HPDE6-E6E7 (cell line): ENCODE results near the gene CNGB1.
A peak's percentile ranks its signal among the peaks of the same experiment; 100 is the strongest.
"Not testable (repeated sequence)": the region's sequence is repeated elsewhere in the genome, so short reads cannot be mapped to it uniquely, and the experiment has no call there.

Experiments
- DNase-seq: peaks from one replicate; pipeline ENCODE4 v3.0.0; 2011; ENCODE audit warnings: missing footprints; ENCODE audit errors: extremely low spot score

Gene CNGB1

DNA sequence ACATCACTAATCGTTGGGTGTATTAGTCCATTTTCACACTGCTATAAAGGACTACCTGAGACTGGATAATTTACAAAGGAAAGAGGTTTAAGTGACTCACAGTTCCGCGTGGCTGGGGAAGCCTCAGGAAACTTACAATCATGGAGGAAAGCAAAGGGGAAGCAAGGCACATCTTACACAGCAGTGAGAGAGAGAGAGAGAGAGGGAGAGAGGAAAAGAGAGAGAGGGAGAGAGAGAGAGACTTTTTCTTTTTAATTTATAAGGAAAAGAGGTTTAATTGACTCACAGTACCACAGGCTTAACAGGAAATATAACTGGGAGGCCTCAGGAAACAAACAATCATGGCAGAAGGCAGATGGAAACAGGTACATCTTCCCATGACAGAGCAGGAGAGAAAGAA lies 41.7 kb downstream of the CNGB1 start:
- DNase-seq = no peak

DNA sequence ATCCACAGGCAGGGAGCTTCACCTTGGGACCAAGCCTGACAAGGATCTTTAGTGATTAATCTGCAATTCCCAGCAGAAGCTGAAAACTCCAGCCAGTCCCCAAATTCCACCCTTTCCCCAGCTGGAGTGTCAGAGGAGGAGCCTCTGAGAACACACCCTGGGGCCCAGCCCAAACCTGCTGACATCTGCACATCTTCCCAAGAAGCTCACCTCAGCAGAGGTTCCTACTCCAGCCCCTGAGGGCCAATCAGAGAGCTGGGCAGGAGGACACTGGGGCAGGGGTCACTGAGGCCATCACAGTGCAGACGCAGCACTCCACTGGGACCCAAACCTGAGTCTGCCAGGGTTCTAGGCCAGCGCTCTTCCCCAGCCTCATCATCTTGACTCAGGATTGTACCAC lies 44.9 kb downstream of the CNGB1 start:
- DNase-seq = no peak

DNA sequence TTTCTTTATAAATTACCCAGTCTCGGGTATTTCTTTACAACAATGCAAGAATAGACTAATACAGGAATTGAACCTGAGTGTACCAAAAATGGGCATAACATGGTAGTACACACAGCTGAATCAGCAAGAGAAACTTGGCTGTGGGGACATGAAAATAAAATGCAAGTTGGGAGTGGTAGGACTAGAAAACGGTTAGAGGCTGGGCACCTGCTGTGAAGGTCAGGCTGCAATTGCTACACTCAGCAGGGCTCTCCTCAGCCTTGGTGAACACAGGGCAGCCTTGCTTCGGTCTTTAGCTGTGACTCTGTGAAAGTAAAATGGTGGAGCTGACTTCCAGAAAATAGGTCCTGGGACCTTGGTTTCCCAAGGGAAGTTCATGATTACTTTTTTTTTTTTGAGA lies 45.6 kb downstream of the CNGB1 start:
- no peak for DNase-seq

DNA sequence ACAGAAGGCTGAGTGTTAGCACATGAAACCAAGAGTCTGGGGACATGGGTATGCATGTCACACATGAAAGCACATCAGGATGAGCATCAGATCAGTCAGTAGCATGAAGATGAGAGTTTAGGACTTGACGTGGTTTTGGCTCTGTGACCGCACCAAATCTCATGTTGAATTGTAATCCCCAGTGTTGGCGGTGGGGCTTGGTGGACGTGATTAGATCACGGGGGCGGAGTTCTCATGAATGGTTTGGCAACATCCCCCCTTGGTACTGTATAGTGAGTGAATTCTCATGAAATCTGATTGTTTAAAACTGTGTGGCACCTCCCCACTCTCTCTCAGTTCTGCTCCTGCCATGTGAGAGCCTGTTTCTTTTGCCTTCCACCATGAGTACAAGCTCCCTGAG lies 46.4 kb downstream of the CNGB1 start:
- no peak for DNase-seq

DNA sequence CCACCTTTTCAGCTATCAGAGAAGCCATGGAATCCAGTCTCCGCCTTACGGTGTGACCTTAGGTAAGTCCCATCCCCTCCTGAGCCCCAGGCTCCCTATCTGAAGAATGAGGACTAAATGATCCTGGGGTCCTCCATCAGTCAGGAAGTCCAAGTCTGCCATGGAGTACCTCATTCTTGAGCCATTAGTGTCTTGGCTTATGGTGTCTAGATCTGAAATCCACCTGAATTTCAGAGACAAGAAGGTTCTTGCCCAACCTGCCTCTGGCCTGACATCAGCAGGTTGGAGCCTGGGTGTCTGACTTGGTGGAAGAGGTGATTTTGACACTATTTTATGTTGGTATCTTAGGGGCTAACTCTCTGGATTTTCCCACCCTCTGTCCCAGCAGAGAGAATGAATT lies 47.1 kb downstream of the CNGB1 start:
- no peak for DNase-seq

DNA sequence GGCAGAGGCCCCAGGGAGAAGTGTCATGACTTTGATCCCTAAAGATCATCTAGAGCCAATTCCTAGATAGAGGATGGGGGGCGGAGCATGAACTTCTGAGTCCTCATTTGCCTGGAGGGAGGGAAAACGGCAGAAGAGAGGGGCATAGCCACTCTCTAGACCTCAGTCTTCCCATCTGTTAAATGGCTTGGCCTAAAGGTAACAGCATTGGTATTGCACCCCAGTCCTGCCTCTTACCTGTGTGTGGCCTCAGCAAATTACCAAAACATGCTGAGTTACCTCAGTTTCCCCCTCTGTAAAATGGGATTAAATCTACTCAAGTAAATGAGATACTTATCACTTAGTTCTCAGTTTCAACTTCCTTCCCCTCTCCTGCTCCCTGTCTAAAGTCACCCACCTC lies 47.5 kb downstream of the CNGB1 start:
- DNase-seq = no peak

DNA sequence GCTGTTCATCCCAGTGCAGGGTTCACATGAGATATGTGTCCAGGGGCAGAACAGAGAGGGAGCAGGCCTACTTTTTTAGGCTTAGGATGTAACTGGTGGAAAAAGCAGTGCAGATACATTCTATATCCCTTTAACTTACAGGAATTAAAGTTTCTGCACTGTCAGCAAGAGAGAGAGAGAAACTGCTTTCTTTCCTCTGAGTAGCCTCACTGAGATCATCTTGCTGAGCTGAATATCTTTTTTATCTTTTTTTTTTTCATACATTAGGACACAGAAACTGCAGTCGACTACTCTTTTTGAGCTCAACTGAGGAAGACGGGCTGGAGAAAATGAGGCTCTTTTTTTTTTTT lies 50.1 kb downstream of the CNGB1 start:
- no peak for DNase-seq

DNA sequence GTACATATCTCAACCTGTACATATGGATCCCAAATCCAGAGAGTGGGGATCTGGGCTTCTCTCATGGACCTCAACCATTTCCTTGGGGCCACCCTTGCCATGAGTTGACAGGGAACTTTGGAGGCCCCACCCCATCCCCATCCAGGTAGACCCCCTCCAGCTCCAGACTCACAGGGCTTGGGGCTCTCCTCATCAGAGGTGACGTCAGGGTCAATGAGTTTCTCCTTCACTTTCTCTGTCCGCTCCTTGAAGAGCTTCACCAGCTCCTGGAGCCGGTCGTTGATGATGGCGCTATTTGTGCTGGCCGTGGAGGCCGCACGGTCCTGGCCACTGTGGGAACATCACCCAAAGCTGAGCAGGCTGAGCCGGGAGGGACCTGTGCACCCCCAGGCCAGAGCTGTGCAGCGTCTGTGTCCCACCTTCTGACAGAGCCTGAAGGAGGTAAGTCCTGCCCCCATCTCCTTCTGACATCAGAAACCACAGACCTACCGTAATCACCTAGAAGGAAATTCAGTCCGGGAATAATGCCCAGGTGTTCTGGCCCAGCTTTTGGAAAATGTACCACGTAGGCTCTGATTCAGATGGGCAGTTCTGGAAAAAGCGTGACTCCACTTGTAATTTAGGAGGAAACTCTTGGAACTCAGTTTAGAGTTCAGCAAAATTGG lies 50.6 kb downstream of the CNGB1 start:
- DNase-seq = no peak

DNA sequence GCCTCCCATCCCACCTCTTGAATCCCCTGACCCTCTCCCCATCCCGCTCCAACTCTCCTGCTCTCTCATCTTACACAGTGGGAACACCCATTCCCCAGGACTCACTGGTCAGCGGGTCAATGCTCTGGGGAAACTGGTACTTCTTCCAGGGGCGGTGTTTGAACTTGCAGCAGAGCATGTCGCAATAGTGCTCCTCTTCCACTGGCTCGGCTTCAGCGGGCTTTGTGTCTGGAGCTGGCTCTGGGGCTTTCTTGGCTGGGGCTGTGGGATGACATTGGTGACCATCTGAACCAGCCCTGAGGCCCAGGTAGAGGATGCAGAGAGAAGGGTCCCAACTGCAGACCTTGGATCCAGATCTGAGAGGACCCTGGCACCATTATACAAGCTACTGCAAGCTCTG lies 51.9 kb downstream of the CNGB1 start:
- DNase-seq = no peak

DNA sequence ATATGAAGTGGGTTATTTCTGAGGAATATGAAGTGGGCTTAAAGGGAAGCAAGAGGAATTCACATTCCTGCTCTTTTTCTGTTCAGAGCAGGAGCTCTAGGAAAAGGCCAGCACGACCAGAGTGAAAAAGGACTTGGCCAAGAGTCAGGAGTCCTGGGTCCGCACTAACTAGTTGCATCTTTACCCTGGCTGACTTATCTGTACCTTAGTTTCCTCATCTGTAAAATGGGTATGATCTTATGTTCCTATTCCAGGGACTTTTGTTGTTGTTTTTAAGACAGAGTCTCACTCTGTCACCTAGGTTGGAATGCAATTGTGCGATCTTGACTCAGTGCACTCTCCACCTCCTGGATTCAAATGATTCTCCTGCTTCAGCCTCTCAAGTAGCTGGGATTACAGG lies 52.5 kb downstream of the CNGB1 start:
- no peak for DNase-seq

DNA sequence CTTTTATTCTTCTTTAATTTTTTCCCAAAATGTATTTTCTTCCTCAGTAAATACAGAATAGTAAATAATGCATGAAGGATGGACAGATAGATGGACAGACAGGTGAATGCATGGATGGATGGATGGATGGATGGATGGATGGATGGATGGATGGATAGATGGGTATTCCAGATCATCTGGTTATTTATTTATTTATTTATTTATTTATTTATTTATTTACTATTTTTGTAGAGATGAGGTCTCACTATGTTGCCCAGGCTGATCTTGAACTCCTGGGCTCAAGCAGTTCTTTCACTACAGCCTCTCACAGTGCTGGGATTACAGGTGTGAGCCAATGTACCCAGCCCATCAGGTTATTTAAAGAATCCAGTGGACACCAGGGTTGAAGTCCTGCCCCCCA lies 53.0 kb downstream of the CNGB1 start:
- DNase-seq = not testable (repeated sequence)

DNA sequence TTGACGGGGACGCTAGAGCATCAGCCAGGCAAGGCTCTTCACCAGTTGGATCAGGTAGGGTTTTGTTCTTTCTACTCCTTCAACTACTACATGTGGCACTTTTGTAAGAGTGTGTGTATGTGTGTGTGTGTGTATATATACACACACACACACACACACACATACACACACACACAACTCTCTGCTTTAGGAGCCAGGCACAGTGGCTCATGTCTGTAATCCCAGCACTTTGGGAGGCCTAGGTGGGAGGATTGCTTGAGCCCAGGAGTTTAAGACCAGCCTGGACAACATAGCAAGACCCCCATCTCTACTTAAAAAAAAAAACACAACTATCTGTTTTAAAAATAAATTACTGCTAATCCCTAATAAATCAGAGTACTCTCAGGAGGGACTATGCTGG lies 53.4 kb downstream of the CNGB1 start:
- not testable (repeated sequence) for DNase-seq

DNA sequence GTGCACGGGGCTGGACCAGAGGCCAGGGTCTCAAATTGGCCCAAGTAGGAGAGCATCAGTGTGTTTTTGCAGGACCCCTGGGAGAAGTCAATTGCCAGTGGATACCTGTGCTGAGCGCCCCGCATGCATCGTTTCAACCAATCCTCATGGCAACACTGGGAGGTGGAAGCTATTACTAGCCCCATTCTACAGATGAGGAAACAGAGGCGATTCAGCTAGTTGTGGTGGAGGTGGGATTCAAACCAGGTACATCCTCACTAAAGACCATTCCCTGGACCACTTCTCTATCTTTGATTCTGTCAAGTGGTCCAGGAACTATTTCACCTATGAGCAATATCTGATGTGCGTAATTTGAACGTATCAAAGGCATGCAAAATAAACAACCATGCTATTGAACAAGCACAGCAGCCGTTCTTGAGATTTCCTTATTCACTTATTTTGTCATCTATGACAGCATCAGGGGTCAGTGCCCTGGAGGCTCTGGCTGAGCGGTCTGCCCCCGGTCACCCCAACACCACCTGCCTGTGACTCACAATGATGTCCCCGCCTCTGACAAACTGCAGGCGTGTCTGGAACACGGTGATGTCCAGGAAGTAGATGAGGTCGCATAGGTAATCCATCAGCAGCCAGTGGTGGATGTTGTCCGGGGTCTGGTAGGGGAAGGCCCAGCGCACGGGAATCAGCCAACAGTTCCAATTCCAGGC lies 54.0 kb downstream of the CNGB1 start:
- DNase-seq = peak; percentile 94

DNA sequence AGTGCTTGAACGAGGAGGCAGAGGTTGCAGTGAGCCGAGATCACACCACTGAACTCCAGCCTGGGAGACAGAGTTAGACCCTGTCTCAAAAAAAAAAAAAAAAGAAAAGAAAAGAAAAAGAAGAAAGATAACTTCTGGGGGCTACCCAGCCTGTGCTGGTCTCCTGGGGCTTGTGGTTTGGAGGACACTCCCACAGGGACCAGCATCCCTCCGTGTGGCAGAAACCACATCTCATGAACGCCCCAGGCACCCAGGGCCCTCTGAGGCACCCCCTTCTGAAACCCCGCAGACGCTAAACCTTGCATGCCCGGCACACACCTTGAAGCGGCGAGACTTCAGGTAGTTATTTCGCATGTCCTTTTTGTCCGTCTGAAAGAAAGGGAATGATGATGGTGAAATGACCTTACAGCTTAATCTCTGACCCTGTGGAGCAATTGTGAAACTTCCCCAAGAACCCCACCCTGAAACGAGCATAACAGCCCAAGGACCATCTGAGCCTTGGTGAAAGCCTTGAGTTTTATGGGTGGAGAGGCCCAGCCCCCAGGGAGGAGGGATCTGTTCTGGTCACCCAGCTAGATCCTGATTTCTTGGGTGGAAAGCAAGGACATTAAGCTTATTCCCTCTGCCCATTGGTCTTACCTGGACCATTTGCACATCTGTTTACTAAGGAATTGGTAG lies 55.0 kb downstream of the CNGB1 start:
- DNase-seq = no peak

DNA sequence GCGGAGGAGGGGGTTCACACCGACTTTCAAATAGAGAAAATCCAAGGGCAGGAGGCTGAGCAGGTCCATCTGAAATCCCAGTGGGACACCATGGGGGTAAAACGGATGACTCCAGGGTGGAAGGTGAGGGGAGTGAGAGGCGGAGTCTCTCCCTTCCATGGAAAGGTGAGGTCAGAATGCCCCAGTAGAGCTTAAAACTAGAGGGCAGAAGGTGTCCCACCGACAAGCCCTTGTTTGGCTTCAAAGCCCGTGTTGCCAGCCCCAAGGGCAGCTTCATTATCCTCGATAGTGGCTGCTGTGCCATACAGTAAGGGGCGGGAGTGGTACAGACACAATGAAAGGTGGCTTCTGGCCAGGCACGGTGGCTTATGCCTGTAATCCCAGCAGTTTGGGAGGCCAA lies 55.7 kb downstream of the CNGB1 start:
- no peak for DNase-seq

DNA sequence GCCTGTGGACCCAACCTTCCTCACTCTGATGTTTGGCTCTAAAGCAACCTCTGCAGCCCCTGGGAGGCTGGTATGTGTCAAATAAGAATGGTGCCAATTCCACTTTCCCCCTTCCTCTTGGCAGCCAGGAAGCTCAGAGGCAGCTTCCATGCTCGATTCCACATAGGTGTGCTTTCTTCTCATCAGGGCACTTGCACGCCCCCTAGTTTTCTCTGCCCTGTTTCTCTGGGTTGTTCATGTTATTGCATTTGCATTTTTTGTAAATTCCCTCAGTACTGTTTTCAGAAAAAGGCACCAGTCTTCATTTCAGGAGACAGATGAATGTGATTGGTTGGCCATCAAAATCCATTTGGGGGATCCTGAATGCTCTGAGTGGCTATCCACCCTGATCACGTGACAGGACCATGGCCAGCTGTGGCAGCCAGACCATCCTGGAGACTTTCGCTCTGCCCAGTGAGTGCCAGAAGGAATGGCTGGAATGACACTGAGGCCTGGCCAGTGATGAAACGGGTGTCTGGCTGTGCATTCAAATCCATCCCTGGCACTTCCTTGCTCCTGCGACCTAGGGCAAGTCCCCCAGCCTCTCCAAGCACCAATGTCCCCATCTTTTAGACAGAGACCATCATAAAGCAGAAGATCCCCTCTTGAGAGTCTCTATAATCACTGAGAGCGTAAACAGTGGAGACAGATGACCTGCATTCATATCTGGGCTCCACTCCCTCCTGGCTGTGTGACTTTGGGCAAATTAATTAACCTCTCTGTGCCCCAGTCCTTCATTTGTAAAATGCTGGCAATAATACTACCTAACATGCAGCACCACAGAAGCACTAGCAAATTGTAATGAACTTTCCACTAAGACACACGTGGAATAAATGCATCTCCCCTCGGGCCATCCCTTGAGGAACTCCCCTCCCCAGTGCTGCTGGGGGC lies 56.4 kb downstream of the CNGB1 start:
- no peak for DNase-seq

DNA sequence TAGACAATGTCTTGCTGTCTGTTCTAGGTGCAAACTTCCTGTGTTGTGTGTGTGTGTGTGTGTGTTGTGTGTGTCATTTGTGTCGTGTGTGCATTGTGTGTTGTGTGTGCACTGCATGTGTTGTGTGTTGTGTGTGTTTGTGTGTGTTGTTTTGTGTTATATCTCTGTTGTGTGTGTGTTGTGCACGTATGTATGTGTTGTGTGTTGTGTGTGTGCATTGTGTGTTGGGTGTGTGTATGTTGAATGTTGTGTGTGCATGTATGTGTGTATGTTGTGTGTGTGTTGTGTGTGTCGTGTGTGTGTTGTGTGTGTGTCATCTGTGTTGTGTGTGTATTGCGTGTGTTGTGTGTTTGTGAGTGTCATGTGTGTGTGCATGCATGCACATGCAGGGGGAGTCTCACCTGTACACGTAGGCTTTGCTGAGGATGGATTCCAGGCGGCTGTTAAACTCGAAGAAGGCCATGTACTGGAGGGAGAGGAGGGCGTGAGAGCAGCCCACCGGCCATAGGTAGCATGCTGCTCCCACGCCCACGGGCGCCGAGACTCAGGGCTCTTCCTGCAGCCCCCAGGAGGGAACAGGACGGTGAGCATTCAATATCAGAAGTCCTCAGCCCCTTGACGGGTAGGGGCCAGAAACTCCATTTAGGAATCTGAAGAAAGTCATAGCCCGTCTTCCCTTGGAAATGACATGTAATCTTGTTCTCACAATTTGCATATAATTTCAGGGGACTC lies 58.2 kb downstream of the CNGB1 start:
- DNase-seq = no peak

DNA sequence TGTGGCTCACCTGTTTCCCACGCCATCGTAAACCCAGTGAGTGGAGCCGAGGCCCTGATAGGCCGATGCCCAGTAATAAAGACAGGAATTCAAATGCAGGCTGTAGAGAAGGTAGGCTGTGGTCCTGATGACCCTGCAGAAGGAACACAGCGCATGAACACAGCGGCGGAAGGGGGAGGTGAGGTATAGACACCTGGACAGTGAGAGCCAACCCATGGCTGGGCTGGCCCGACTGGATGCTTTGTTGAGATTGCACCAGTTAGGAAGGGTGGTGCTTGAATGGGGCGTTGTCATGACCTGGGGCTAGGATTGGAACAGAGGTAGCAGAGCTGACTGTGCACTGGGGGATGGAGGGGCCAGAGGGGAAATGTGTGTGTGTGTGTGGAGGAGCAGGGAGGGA lies 59.2 kb downstream of the CNGB1 start:
- peak; percentile 71 for DNase-seq

DNA sequence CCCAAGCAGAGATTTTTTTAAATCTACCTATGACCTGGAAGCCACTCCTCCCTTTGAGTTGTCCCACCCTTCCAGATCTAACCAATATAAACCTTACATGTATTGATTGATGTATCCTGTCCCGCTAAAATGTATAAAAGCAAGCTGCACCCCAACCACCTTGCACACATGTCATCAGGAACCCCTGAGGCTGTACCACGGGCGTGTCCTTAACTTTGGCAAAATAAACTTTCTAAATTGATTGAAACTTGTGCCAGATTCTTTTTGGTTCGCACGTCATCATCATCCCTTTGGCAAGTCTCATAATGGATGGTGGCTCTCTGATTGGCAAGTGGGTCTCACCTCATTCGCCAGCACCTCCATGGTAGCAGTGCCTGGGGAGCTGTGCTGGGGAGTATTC lies 60.2 kb downstream of the CNGB1 start:
- no peak for DNase-seq

DNA sequence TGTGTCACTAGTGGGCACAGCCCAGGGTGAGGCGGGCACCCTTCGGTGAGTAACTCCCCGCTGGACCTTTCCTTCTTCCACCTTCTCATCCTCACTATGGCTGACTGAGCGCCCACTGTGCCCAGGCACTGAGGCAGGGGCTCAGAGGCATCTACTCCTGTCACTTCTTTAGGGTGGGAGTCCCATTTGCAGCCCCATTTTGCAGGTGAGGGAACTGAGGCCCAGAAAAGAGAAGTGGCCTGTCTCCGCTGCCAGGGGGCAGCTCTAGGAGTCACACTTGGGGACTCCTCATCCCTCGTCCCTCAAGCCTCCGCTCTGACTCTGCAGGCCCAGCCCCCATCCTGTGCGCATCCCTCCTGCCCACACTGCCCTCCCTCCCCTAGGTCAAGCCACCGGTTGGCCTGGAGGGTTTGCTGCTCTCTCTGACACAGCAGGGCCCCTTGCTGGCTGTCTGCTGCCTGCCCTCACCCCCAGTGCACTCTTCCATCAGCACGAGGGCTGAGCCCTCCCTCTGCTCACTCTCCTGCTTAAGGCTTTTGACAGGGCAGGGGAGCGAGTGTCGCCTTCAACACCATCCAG lies 62.4 kb downstream of the CNGB1 start:
- DNase-seq = no peak
